Measurements from ENCODE around the gene HSPB9. TPM values are rescaled to one million over a fixed set of nuclear protein-coding genes. Genes with fewer than 3 reads are reported as not detected.

HSPB9 gene
- total RNA-seq, 1 experiment from 2014 or later = not detected

GRCh38 chr17:42116705-42117396 is 5.8 kb upstream of the HSPB9 start:
- ATAC-seq (peak; percentile 43), DNase-seq (ENCODE audit: low read depth, low spot score) (peak; percentile 44)
- Histone ChIP-seq H3K9me2 (ENCODE audit: insufficient read depth) (no peaks in the 10 kb centered on the region), H3K36me3 (ENCODE audit: control insufficient read depth in 1 of 2, insufficient read depth in 2 of 2, low read length in 2 of 2) (peaks cover 3 to 11% of the 10 kb centered on the region in 2 experiments), H3K27ac (ENCODE audit: low read depth, low read length) (no peak overlapping the region), H2AFZ (ENCODE audit: low read depth, low read length, poor library complexity, severe bottlenecking) (no peak overlapping the region), H3K27me3 (ENCODE audit: insufficient read depth, low read length) (no peaks in the 10 kb centered on the region), H3K4me1 (ENCODE audit: control insufficient read depth in 1 of 2, insufficient read depth in 2 of 2, low read length in 2 of 2) (peaks cover 5 to 24% of the 10 kb centered on the region in 2 experiments; a peak in 3 of 4 replicates), H3K79me2 (ENCODE audit: insufficient read depth, low read length) (no peaks in the 10 kb centered on the region), H3K4me3 (replicated peaks in 1 of 2; ENCODE audit: low read depth in 1 of 2, low read length in 2 of 2) (no peak overlapping the region), H3K9me3 (ENCODE audit: control insufficient read depth in 1 of 2, insufficient read depth in 1 of 2, low read depth in 1 of 2, low read length in 2 of 2) (no peaks in the 10 kb centered on the region), H3K9ac (ENCODE audit: low read length) (no peak overlapping the region), H3K4me2 (ENCODE audit: low read length) (no peak overlapping the region), H4K20me1 (ENCODE audit: insufficient read depth) (no peaks in the 10 kb centered on the region)
- ChIA-PET RAD21 (ENCODE audit: low non-redundant PET in 1 of 2, low total read pairs in 2 of 2, uncharacterized antibody in 2 of 2, unreplicated experiment in 2 of 2) (no interaction called here), POLR2A (no interaction called here), CTCF (interaction anchor here (1.1 kb wide), 1 partner anchor 10 kb away, joined by 3 read pairs; no protein-coding TSS in a partner anchor)
- TF ChIP-seq POLR2AphosphoS5 (IDR thresholded peaks at IDR 0.05; ENCODE audit: low read depth, low read length) (no peak), YY1 (IDR thresholded peaks at IDR 0.05; ENCODE audit: extremely low read depth, insufficient replicate concordance, low read depth, low read length) (no peak), MAX (IDR thresholded peaks at IDR 0.05) (no peak), EZH2 (IDR thresholded peaks at IDR 0.05) (no peak), POLR2A (IDR thresholded peaks at IDR 0.05; ENCODE audit: borderline replicate concordance, extremely low read depth, insufficient read depth, insufficient read length) (no peak), FOSL1 (IDR thresholded peaks at IDR 0.05; ENCODE audit: low read depth) (no peak), ZFX (IDR thresholded peaks at IDR 0.05) (no peak), ATF3 (IDR thresholded peaks at IDR 0.05) (no peak), CBX3 (IDR thresholded peaks at IDR 0.05; ENCODE audit: low read depth) (no peak), SRF (IDR thresholded peaks at IDR 0.05; ENCODE audit: low read depth) (no peak), SP1 (IDR thresholded peaks at IDR 0.05; ENCODE audit: low read depth) (no peak), CEBPB (IDR thresholded peaks at IDR 0.05; ENCODE audit: low read depth) (no peak), CTCF (IDR thresholded peaks at IDR 0.05 in 2 of 3, conservative IDR thresholded peaks at IDR 0.05 in 1 of 3; ENCODE audit: borderline replicate concordance in 1 of 3, insufficient read depth in 1 of 3, low read depth in 2 of 3, low read length in 2 of 3) (peak; percentile 74 to 81 (median 75)), RAD21 (IDR thresholded peaks at IDR 0.05; ENCODE audit: low read depth) (peak; percentile 84), TCF7L2 (IDR thresholded peaks at IDR 0.05; ENCODE audit: borderline replicate concordance, extremely low read depth, insufficient read depth, insufficient read length) (no peak)
- BruUV-seq (replicated peaks) = no TSS peak
- intact Hi-C loops (cut with micrococcal nuclease) = loop anchor here (1.0 to 5.0 kb wide), 3 partner anchors 92 to 410 kb away; no protein-coding TSS in a partner anchor
